ENCODE measurements around the gene VTN. TPM values are rescaled to one million over a fixed set of nuclear protein-coding genes. Genes with fewer than 3 reads are reported as not detected.

Gene VTN
- total and polyA plus RNA-seq, 7 experiments from 2014 or later: 0.08 to 0.65 (median 0.19) TPM; not detected in 4

DNA sequence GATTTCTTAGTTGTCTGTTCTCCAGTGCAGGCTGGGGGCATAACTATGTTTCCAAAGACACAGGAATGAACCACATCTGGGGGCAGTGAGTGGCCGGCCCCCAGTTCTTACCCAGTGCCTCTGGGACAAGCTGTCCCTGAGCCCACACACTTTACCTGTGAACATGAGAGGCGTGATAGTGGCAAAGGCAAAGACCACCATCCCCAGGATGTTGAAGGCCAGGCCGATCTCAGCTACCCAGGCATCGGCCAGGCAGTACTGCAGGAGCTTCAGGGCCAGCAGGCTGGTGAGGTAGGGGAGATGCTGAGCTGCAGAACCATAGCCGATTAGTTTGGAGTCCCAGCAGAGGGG lies 34.3 kb upstream of the VTN start:
- H3K27me3 ChIP-seq (ENCODE audit: control insufficient read depth in 2 of 2, insufficient read depth in 2 of 2, low read length in 2 of 2): no peaks in the 10 kb centered on the region
- POLR2A ChIA-PET: interaction anchor here (1.1 kb wide), 1 partner anchor 47 kb away, joined by 3 read pairs; the partner anchor contains the start of gene POLDIP2
- CTCF ChIA-PET: interaction anchor here (4.0 kb wide), 1 partner anchor 13 kb away, joined by 15 read pairs; no protein-coding TSS in a partner anchor
- H3K4me1 ChIP-seq (ENCODE audit: control insufficient read depth in 2 of 2, insufficient read depth in 2 of 2, low read length in 2 of 2): peaks cover 0 to 9% of the 10 kb centered on the region in 2 donors
- Mint-ChIP-seq H3K9me3 (no peaks in the 10 kb centered on the region), H3K4me3 (peak overlapping the region; percentile 17 to 85 (median 62)), H3K27ac (peak overlapping the region in 3 of 9 donors; percentile 24 to 61 (median 51)), H3K36me3 (no peaks in the 10 kb centered on the region), H3K27me3 (peaks cover 0 to 18% (median 8%) of the 10 kb centered on the region in 5 donors), H3K4me1 (peaks cover 4 to 18% (median 13%) of the 10 kb centered on the region in 7 donors)
- DNase-seq (no peak), ATAC-seq (no peak)
- H3K36me3 ChIP-seq (ENCODE audit: control insufficient read depth in 2 of 3, insufficient read depth in 3 of 3, low read length in 3 of 3): no peaks in the 10 kb centered on the region
- H3K4me3 ChIP-seq (ENCODE audit: low read length): no peak overlapping the region
- no peak overlapping the region for H3K27ac ChIP-seq (ENCODE audit: low read depth, low read length)
- no peaks in the 10 kb centered on the region for H3K9me3 ChIP-seq (ENCODE audit: control insufficient read depth in 2 of 3, low read length in 3 of 3)
- intact Hi-C loops (cut with micrococcal nuclease): no loop called here

DNA sequence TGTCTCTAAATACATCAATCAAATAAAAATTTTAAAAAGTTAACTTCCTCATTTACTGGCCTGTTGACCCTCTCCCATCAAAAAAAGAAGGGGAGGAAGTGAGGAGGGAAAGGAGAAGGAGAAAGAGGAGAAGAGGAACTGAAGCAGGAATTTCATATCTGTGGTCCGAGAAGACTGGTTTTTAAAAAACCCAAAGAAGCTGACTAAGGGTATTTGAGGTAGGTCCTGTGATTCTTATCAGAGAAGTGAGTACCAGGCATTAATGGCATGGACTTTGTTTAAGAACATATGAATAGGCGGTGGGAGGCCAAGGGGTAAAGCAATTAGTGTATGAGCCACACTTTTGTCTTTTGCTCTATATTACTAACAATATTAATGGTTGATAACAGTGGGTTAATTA lies 33.9 kb upstream of the VTN start:
- peak overlapping the region in 9 of 10 donors; percentile 17 to 85 (median 58) for H3K4me3 Mint-ChIP-seq
- intact Hi-C loops (cut with micrococcal nuclease): no loop called here
- Histone ChIP-seq H3K9me3 (ENCODE audit: control insufficient read depth in 2 of 3, low read length in 3 of 3) (no peaks in the 10 kb centered on the region), H3K27ac (ENCODE audit: low read depth, low read length) (no peak overlapping the region), H3K27me3 (ENCODE audit: control insufficient read depth in 2 of 2, insufficient read depth in 2 of 2, low read length in 2 of 2) (no peaks in the 10 kb centered on the region), H3K4me1 (ENCODE audit: control insufficient read depth in 2 of 2, insufficient read depth in 2 of 2, low read length in 2 of 2) (peaks cover 0 to 9% of the 10 kb centered on the region in 2 donors), H3K36me3 (ENCODE audit: control insufficient read depth in 2 of 3, insufficient read depth in 3 of 3, low read length in 3 of 3) (no peaks in the 10 kb centered on the region), H3K4me3 (ENCODE audit: low read length) (no peak overlapping the region)
- no peak for ATAC-seq
- H3K9me3 Mint-ChIP-seq: no peaks in the 10 kb centered on the region
- H3K27me3 Mint-ChIP-seq: peaks cover 0 to 17% (median 8%) of the 10 kb centered on the region in 5 donors
- peak overlapping the region in 6 of 9 donors; percentile 20 to 61 (median 44) for H3K27ac Mint-ChIP-seq
- ChIA-PET POLR2A (interaction anchor here (1.1 kb wide), 1 partner anchor 47 kb away, joined by 3 read pairs; the partner anchor contains the start of gene POLDIP2), CTCF (no interaction called here)
- no peak for DNase-seq
- no peaks in the 10 kb centered on the region for H3K36me3 Mint-ChIP-seq
- peaks cover 4 to 18% (median 13%) of the 10 kb centered on the region in 7 donors for H3K4me1 Mint-ChIP-seq

DNA sequence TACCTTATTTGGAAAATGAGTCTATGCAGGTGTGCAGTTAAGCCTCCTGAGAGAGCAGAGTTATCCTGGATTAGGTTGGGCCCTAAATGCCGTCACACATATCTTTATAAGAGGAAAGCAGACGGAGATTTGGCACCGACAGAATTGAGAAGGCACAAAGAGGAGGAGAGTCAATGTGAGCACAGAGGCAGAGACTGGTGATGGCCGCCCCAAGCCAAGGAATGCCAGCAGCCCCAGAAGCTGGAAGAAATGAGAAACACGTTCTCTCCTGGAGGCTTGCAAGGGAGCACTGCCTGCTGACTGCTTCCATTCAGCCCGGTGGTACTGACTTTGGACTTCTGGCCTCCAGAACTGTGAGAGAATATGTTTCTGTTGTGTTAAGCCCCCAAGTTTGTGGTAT lies 32.7 kb upstream of the VTN start:
- H3K27me3 ChIP-seq (ENCODE audit: control insufficient read depth in 2 of 2, insufficient read depth in 2 of 2, low read length in 2 of 2): no peaks in the 10 kb centered on the region
- peaks cover 0 to 5% (median 0%) of the 10 kb centered on the region in 5 donors for H3K36me3 Mint-ChIP-seq
- ChIA-PET CTCF (no interaction called here), POLR2A (no interaction called here)
- H3K4me3 ChIP-seq (ENCODE audit: low read length): no peak overlapping the region
- H3K4me1 Mint-ChIP-seq: peaks cover 0 to 18% (median 13%) of the 10 kb centered on the region in 7 donors
- H3K27ac ChIP-seq (ENCODE audit: low read depth, low read length): no peak overlapping the region
- DNase-seq: no peak
- peaks cover 0 to 10% (median 0%) of the 10 kb centered on the region in 5 donors for H3K27me3 Mint-ChIP-seq
- H3K36me3 ChIP-seq (ENCODE audit: control insufficient read depth in 2 of 3, insufficient read depth in 3 of 3, low read length in 3 of 3): peaks cover 0 to under 1% (median 0%) of the 10 kb centered on the region in 3 experiments
- no peak overlapping the region for H3K4me3 Mint-ChIP-seq
- peak overlapping the region in 2 of 9 donors; percentile 53 to 75 for H3K27ac Mint-ChIP-seq
- intact Hi-C loops (cut with micrococcal nuclease): no loop called here
- H3K9me3 Mint-ChIP-seq: no peaks in the 10 kb centered on the region
- peaks cover 0 to 9% of the 10 kb centered on the region in 2 donors for H3K4me1 ChIP-seq (ENCODE audit: control insufficient read depth in 2 of 2, insufficient read depth in 2 of 2, low read length in 2 of 2)
- ATAC-seq: no peak
- no peaks in the 10 kb centered on the region for H3K9me3 ChIP-seq (ENCODE audit: control insufficient read depth in 2 of 3, low read length in 3 of 3)

DNA sequence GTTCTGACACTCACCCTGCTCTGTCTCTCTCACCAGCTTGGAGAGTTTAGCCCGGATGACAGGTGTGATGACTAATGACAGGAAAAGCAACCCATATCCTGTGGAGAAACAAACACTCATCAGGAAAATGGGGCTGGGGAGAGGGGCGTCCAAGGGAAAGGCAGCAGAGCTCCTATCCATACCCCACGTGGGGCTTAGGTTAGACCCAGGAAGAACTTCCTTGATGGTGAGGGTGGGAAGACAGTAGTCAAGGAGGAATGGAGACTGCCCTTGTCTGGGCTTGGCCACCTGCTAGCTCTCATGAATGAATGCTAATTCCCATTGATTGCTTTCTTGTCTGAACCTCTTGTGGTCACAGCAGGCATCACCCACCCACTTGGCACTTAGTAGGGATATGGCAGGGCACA lies 32.1 kb upstream of the VTN start:
- no peak for ATAC-seq
- peaks cover 0 to 5% (median 0%) of the 10 kb centered on the region in 5 donors for H3K36me3 Mint-ChIP-seq
- ChIA-PET POLR2A (no interaction called here), CTCF (no interaction called here)
- DNase-seq: no peak
- peak overlapping the region in 3 of 9 donors; percentile 28 to 75 (median 55) for H3K27ac Mint-ChIP-seq
- H3K27me3 ChIP-seq (ENCODE audit: control insufficient read depth in 2 of 2, insufficient read depth in 2 of 2, low read length in 2 of 2): no peaks in the 10 kb centered on the region
- peaks cover 0 to 8% (median 0%) of the 10 kb centered on the region in 5 donors for H3K27me3 Mint-ChIP-seq
- H3K36me3 ChIP-seq (ENCODE audit: control insufficient read depth in 2 of 3, insufficient read depth in 3 of 3, low read length in 3 of 3): peaks cover 0 to 6% (median 0%) of the 10 kb centered on the region in 3 experiments
- H3K9me3 ChIP-seq (ENCODE audit: control insufficient read depth in 2 of 3, low read length in 3 of 3): no peaks in the 10 kb centered on the region
- peaks cover 0 to 18% (median 13%) of the 10 kb centered on the region in 7 donors for H3K4me1 Mint-ChIP-seq
- no peak overlapping the region for H3K4me3 ChIP-seq (ENCODE audit: low read length)
- H3K27ac ChIP-seq (ENCODE audit: low read depth, low read length): no peak overlapping the region
- no peak overlapping the region for H3K4me3 Mint-ChIP-seq
- intact Hi-C loops (cut with micrococcal nuclease): no loop called here
- H3K4me1 ChIP-seq (ENCODE audit: control insufficient read depth in 2 of 2, insufficient read depth in 2 of 2, low read length in 2 of 2): peaks cover 0 to 9% of the 10 kb centered on the region in 2 donors
- peaks cover 0 to 1% (median 0%) of the 10 kb centered on the region in 11 donors for H3K9me3 Mint-ChIP-seq

- ChIA-PET POLR2A (no interaction called here), CTCF (interaction anchor here (1.4 kb wide), 1 partner anchor 17 kb away, joined by 4 read pairs; no protein-coding TSS in a partner anchor)
- Histone ChIP-seq H3K36me3 (ENCODE audit: control insufficient read depth in 2 of 3, insufficient read depth in 3 of 3, low read length in 3 of 3) (peaks cover 0 to 29% (median 0%) of the 10 kb centered on the region in 3 experiments), H3K4me3 (ENCODE audit: low read length) (no peak overlapping the region), H3K9me3 (ENCODE audit: control insufficient read depth in 2 of 3, low read length in 3 of 3) (no peaks in the 10 kb centered on the region), H3K4me1 (ENCODE audit: control insufficient read depth in 2 of 2, insufficient read depth in 2 of 2, low read length in 2 of 2) (no peaks in the 10 kb centered on the region), H3K27ac (ENCODE audit: low read depth, low read length) (no peak overlapping the region), H3K27me3 (ENCODE audit: control insufficient read depth in 2 of 2, insufficient read depth in 2 of 2, low read length in 2 of 2) (no peaks in the 10 kb centered on the region)
- H3K27me3 Mint-ChIP-seq: no peaks in the 10 kb centered on the region
- peaks cover 0 to 9% (median 3%) of the 10 kb centered on the region in 5 donors for H3K36me3 Mint-ChIP-seq
- peaks cover 0 to 1% (median 0%) of the 10 kb centered on the region in 11 donors for H3K9me3 Mint-ChIP-seq
- intact Hi-C loops (cut with micrococcal nuclease): no loop called here
- ATAC-seq: no peak
- peak overlapping the region in 3 of 9 donors; percentile 10 to 59 (median 51) for H3K27ac Mint-ChIP-seq
- no peak for DNase-seq
- no peak overlapping the region for H3K4me3 Mint-ChIP-seq
- H3K4me1 Mint-ChIP-seq: peaks cover 0 to 14% (median 7%) of the 10 kb centered on the region in 7 donors
These were observed 29.7 kb upstream of the VTN start for GRCh38 chr17:28399808-28400207.

DNA sequence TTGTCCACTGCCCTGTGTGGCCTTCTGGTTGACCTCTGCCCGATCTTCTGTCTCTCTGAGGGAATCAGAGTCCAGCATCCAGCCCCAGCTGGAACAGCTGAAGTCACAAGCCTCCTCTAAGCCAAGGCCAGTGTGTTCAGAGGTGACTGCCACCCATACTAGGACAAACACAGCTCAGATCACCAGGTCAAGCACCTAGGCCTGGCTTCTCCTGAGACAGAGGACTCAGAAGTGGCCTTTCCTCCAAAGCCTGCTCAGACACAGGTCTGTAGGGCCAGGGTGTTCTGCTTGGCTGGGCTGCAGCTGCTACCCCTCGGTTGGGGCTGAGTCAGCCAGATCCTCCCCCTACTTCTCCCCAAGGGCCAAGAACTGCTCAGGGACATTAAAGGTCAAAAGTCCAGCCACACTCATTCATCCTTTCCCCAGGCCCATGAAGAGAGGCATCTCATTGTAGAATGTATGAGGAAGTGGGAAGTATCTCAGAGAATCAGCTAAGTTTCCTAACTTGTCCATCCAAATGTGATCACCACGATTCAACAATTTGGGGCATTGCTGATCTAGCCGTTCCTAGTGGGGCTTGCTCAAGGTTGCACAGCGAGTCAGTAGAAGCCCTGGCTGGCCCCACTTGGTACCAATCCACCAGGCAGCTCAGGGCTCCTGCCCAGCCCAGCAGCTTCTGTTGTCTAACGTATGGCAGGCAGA lies 28.3 kb upstream of the VTN start:
- Mint-ChIP-seq H3K4me1 (peaks cover 0 to 9% (median 0%) of the 10 kb centered on the region in 7 donors), H3K27me3 (no peaks in the 10 kb centered on the region), H3K9me3 (peaks cover 0 to 1% (median 0%) of the 10 kb centered on the region in 11 donors), H3K36me3 (peaks cover 5 to 19% (median 6%) of the 10 kb centered on the region in 5 donors), H3K4me3 (no peak overlapping the region), H3K27ac (peak overlapping the region in 4 of 9 donors; percentile 7 to 69 (median 40))
- no peaks in the 10 kb centered on the region for H3K4me1 ChIP-seq (ENCODE audit: control insufficient read depth in 2 of 2, insufficient read depth in 2 of 2, low read length in 2 of 2)
- H3K27me3 ChIP-seq (ENCODE audit: control insufficient read depth in 2 of 2, insufficient read depth in 2 of 2, low read length in 2 of 2): no peaks in the 10 kb centered on the region
- H3K27ac ChIP-seq (ENCODE audit: low read depth, low read length): no peak overlapping the region
- no peak overlapping the region for H3K4me3 ChIP-seq (ENCODE audit: low read length)
- POLR2A ChIA-PET: interaction anchor here (0.6 kb wide), 1 partner anchor 11 kb away, joined by 6 read pairs; no protein-coding TSS in a partner anchor
- CTCF ChIA-PET: interaction anchor here (1.4 kb wide), 1 partner anchor 18 kb away, joined by 4 read pairs; no protein-coding TSS in a partner anchor
- ATAC-seq: no peak
- no peaks in the 10 kb centered on the region for H3K9me3 ChIP-seq (ENCODE audit: control insufficient read depth in 2 of 3, low read length in 3 of 3)
- intact Hi-C loops (cut with micrococcal nuclease): no loop called here
- DNase-seq: no peak
- peaks cover 0 to 34% (median 0%) of the 10 kb centered on the region in 3 experiments for H3K36me3 ChIP-seq (ENCODE audit: control insufficient read depth in 2 of 3, insufficient read depth in 3 of 3, low read length in 3 of 3)

Measured in naive thymus-derived CD4-positive, alpha-beta T cell (primary cell).